ENCODE results near the gene KANK2.
A peak's percentile ranks its signal among the peaks of the same experiment; 100 is the strongest.

The KANK2 gene

GRCh38 chr19:11197291-11198174, at the start of gene KANK2:
KANK2 (minus strand) TSS chr19:11197545; CDS start chr19:11194511, 3,034 bp downstream.
- DNase-seq (ENCODE audit: low spot score) = peak; percentile 66

- DNase-seq (ENCODE audit: low spot score) = no peak
These were observed 49.6 kb upstream of the KANK2 start for GRCh38 chr19:11246941-11247340.

- no peak for DNase-seq (ENCODE audit: low spot score)
These were observed 47.7 kb upstream of the KANK2 start for GRCh38 chr19:11244846-11245589.

GRCh38 chr19:11243798-11244169, 46.4 kb upstream of the KANK2 start:
- DNase-seq (ENCODE audit: low spot score) = no peak

- peak; percentile 87 for DNase-seq (ENCODE audit: low spot score)
These were observed 45.8 kb upstream of the KANK2 start for GRCh38 chr19:11242864-11243797.

GRCh38 chr19:11242025-11242424, 44.7 kb upstream of the KANK2 start:
- DNase-seq (ENCODE audit: low spot score) = no peak

GRCh38 chr19:11240008-11240444, 42.7 kb upstream of the KANK2 start:
- no peak for DNase-seq (ENCODE audit: low spot score)

DNA sequence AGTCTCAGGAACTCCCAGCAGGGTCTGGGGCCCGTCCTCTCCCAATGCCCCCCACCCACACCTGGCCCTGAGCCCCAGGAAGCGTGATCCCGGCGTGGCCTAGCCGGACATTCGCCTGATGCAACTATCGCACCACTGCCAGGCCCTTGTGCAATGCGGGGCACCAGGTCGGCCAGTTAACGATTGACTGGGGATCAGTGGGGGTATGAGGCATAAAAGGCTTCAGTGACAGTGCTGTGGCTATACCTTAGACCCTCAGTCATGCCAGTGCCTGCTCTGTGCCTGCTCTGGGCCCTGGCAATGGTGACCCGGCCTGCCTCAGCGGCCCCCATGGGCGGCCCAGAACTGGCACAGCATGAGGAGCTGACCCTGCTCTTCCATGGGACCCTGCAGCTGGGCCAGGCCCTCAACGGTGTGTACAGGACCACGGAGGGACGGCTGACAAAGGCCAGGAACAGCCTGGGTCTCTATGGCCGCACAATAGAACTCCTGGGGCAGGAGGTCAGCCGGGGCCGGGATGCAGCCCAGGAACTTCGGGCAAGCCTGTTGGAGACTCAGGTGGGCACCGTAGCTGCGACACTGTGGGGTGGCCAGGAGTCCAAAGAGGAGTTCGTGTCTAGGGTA, 42.1 kb upstream of the KANK2 start, which contains the start of gene ANGPTL8:
Gene ANGPTL8 (plus strand): TSS at position 243 of the 624 bp plus-strand sequence. CDS start 19 bp downstream, at position 262.
- DNase-seq (ENCODE audit: low spot score) = no peak

GRCh38 chr19:11238781-11239376, 41.5 kb upstream of the KANK2 start:
- DNase-seq (ENCODE audit: low spot score) = no peak

GRCh38 chr19:11238041-11238440, 40.7 kb upstream of the KANK2 start:
- no peak for DNase-seq (ENCODE audit: low spot score)

- DNase-seq (ENCODE audit: low spot score) = no peak
These were observed 40.0 kb upstream of the KANK2 start for GRCh38 chr19:11237321-11237720.

GRCh38 chr19:11236324-11237301, 39.3 kb upstream of the KANK2 start:
- no peak for DNase-seq (ENCODE audit: low spot score)

- no peak for DNase-seq (ENCODE audit: low spot score)
These were observed 37.2 kb upstream of the KANK2 start for GRCh38 chr19:11234486-11235075.

DNA sequence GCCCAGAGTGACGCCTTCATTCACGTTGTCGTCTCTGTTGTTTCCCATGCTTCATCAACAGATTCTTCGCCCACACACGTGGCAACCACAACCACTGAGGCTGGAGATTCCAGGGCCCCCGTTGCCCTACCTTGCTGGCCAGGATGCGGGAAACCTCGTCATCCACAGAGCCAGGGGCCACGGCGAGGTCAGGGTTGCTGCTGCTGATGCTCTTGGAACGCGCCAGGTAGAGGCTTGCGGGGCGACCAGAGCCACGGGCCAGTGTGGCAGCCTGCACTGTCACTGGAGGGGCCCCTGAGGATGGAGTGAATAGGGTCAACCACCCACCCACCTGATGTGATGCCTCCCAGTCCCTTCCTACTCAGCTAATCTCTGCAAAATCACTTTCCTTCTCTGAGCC, 35.7 kb upstream of the KANK2 start:
- no peak for DNase-seq (ENCODE audit: low spot score)

DNA sequence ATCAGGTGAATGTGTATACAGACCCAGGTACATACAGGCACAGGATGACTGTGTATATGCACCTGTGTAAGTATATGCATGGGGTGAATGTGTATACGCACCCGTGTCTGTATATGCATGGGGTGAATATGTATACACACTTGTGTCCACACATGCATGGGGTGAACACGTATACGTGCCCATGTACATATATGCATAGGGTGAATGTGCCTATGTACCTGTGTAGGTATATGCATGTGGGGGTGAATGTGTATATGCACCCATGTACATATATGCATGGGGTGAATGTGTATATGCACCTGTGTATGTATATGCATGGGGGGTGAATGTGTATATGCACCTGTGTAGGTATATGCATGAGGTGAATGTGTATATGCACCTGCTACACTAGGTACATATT, 35.2 kb upstream of the KANK2 start:
- DNase-seq (ENCODE audit: low spot score) = no peak

DNA sequence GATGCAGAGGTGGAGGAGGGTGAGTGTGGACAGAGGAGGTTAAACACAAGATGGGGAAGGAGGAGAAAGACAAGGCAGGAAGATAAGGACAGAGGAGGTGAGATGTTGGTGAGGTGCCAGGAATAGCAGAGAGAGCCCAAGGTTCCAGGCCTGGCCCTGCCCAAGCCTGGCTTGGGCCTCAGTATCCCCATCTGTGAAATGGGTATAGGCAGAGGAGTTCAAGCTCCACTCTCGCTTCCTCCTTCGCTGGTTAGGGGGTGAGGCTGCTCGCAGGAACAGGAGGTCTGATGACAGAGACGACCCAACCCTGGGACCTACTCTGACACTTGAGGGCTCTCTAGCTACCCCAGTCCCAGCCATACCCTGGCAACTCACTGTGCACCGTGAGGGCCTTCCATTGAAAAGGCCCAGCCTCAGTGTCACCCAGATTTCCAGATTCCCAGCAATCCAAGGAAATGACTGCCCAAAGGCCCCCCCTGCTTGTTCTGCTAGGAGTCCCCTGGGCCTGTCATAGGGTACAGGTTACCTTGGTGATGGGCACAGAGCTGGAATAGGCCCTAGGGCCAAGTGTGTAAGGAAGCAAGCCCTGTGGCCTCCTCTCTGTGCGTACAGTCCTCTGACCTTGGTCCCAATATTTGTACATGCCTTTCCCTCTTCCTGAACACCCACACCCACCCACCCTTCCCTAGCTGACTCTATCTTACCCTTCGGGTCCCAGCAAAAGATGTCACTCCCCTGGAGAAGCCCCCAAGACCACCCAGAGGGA, 33.5 kb upstream of the KANK2 start:
- no peak for DNase-seq (ENCODE audit: low spot score)

GRCh38 chr19:11227195-11227886, 30.0 kb upstream of the KANK2 start:
- no peak for DNase-seq (ENCODE audit: low spot score)

GRCh38 chr19:11226716-11227166, 29.4 kb upstream of the KANK2 start:
- no peak for DNase-seq (ENCODE audit: low spot score)
